ENCODE measurements around the gene KRTAP5-10. TPM values are rescaled to one million over a fixed set of nuclear protein-coding genes. Genes with fewer than 3 reads are reported as not detected.
"Not testable (repeated sequence)": the region's sequence is repeated elsewhere in the genome, so short reads cannot be mapped to it uniquely, and the experiment has no call there.

KRTAP5-10 gene
- total and polyA plus RNA-seq, 7 experiments from 2014 or later: not detected

- H3K27me3 ChIP-seq (ENCODE audit: control insufficient read depth in 2 of 2, insufficient read depth in 2 of 2, low read length in 2 of 2): no peaks in the 10 kb centered on the region
- DNase-seq (no peak), ATAC-seq (no peak)
- Mint-ChIP-seq H3K36me3 (peaks cover 0 to 5% (median 3%) of the 10 kb centered on the region in 5 donors), H3K4me1 (no peaks in the 10 kb centered on the region), H3K27me3 (peaks cover 0 to 17% (median 11%) of the 10 kb centered on the region in 5 donors), H3K9me3 (peaks cover 0 to 3% (median 0%) of the 10 kb centered on the region in 11 donors), H3K4me3 (no peak overlapping the region), H3K27ac (no peak overlapping the region)
- no peaks in the 10 kb centered on the region for H3K4me1 ChIP-seq (ENCODE audit: control insufficient read depth in 2 of 2, insufficient read depth in 2 of 2, low read length in 2 of 2)
- H3K36me3 ChIP-seq (ENCODE audit: control insufficient read depth in 2 of 3, insufficient read depth in 3 of 3, low read length in 3 of 3): no peaks in the 10 kb centered on the region
- H3K27ac ChIP-seq (ENCODE audit: low read depth, low read length): no peak overlapping the region
- ChIA-PET POLR2A (no interaction called here), CTCF (no interaction called here)
- intact Hi-C loops (cut with micrococcal nuclease): no loop called here
- no peaks in the 10 kb centered on the region for H3K9me3 ChIP-seq (ENCODE audit: control insufficient read depth in 2 of 3, low read length in 3 of 3)
- no peak overlapping the region for H3K4me3 ChIP-seq (ENCODE audit: low read length)
Observed at GRCh38 chr11:71527576-71528210, 37.7 kb upstream of the KRTAP5-10 start.

GRCh38 chr11:71530602-71531001, 34.8 kb upstream of the KRTAP5-10 start:
- Mint-ChIP-seq H3K4me3 (no peak overlapping the region), H3K36me3 (no peaks in the 10 kb centered on the region), H3K27ac (no peak overlapping the region), H3K27me3 (peaks cover 0 to 17% (median 11%) of the 10 kb centered on the region in 5 donors), H3K4me1 (no peaks in the 10 kb centered on the region), H3K9me3 (no peaks in the 10 kb centered on the region)
- no peaks in the 10 kb centered on the region for H3K4me1 ChIP-seq (ENCODE audit: control insufficient read depth in 2 of 2, insufficient read depth in 2 of 2, low read length in 2 of 2)
- H3K36me3 ChIP-seq (ENCODE audit: control insufficient read depth in 2 of 3, insufficient read depth in 3 of 3, low read length in 3 of 3): no peaks in the 10 kb centered on the region
- H3K4me3 ChIP-seq (ENCODE audit: low read length): no peak overlapping the region
- DNase-seq: no peak
- POLR2A ChIA-PET: no interaction called here
- intact Hi-C loops (cut with micrococcal nuclease): no loop called here
- CTCF ChIA-PET: no interaction called here
- no peak for ATAC-seq
- H3K27ac ChIP-seq (ENCODE audit: low read depth, low read length): no peak overlapping the region
- no peaks in the 10 kb centered on the region for H3K27me3 ChIP-seq (ENCODE audit: control insufficient read depth in 2 of 2, insufficient read depth in 2 of 2, low read length in 2 of 2)
- no peaks in the 10 kb centered on the region for H3K9me3 ChIP-seq (ENCODE audit: control insufficient read depth in 2 of 3, low read length in 3 of 3)

- peak overlapping the region in 1 of 9 donors; percentile 62 for H3K27ac Mint-ChIP-seq
- Histone ChIP-seq H3K4me1 (ENCODE audit: control insufficient read depth in 2 of 2, insufficient read depth in 2 of 2, low read length in 2 of 2) (no peaks in the 10 kb centered on the region), H3K27me3 (ENCODE audit: control insufficient read depth in 2 of 2, insufficient read depth in 2 of 2, low read length in 2 of 2) (no peaks in the 10 kb centered on the region), H3K36me3 (ENCODE audit: control insufficient read depth in 2 of 3, insufficient read depth in 3 of 3, low read length in 3 of 3) (no peaks in the 10 kb centered on the region), H3K4me3 (ENCODE audit: low read length) (no peak overlapping the region), H3K27ac (ENCODE audit: low read depth, low read length) (no peak overlapping the region), H3K9me3 (ENCODE audit: control insufficient read depth in 2 of 3, low read length in 3 of 3) (no peaks in the 10 kb centered on the region)
- POLR2A ChIA-PET: no interaction called here
- CTCF ChIA-PET: no interaction called here
- intact Hi-C loops (cut with micrococcal nuclease): no loop called here
- no peak overlapping the region for H3K4me3 Mint-ChIP-seq
- H3K36me3 Mint-ChIP-seq: no peaks in the 10 kb centered on the region
- H3K9me3 Mint-ChIP-seq: peaks cover 0 to 2% (median 0%) of the 10 kb centered on the region in 11 donors
- DNase-seq: no peak
- peaks cover 0 to 18% (median 5%) of the 10 kb centered on the region in 5 donors for H3K27me3 Mint-ChIP-seq
- H3K4me1 Mint-ChIP-seq: no peaks in the 10 kb centered on the region
- no peak for ATAC-seq
Observed at GRCh38 chr11:71532036-71532610, 33.2 kb upstream of the KRTAP5-10 start.

- DNase-seq; H3K36me3 Mint-ChIP-seq; H3K9me3 ChIP-seq (ENCODE audit: control insufficient read depth in 2 of 3, low read length in 3 of 3); CTCF ChIA-PET; H3K27ac Mint-ChIP-seq; H3K27me3 ChIP-seq (ENCODE audit: control insufficient read depth in 2 of 2, insufficient read depth in 2 of 2, low read length in 2 of 2); H3K4me3 ChIP-seq (ENCODE audit: low read length); ATAC-seq; POLR2A ChIA-PET; H3K36me3 ChIP-seq (ENCODE audit: control insufficient read depth in 2 of 3, insufficient read depth in 3 of 3, low read length in 3 of 3); H3K27ac ChIP-seq (ENCODE audit: low read depth, low read length); H3K27me3 Mint-ChIP-seq; H3K4me1 ChIP-seq (ENCODE audit: control insufficient read depth in 2 of 2, insufficient read depth in 2 of 2, low read length in 2 of 2); H3K4me3 Mint-ChIP-seq; H3K9me3 Mint-ChIP-seq; H3K4me1 Mint-ChIP-seq; intact Hi-C loops (cut with micrococcal nuclease): not testable (repeated sequence)
Observed at GRCh38 chr11:71534711-71535608, 30.4 kb upstream of the KRTAP5-10 start.

GRCh38 chr11:71535825-71536224, 29.5 kb upstream of the KRTAP5-10 start:
- intact Hi-C loops (cut with micrococcal nuclease): no loop called here
- POLR2A ChIA-PET: no interaction called here
- H3K27me3 Mint-ChIP-seq: peaks cover 0 to 7% (median 6%) of the 10 kb centered on the region in 5 donors

GRCh38 chr11:71537537-71537936, 27.8 kb upstream of the KRTAP5-10 start:
- Histone ChIP-seq H3K27me3 (ENCODE audit: control insufficient read depth in 2 of 2, insufficient read depth in 2 of 2, low read length in 2 of 2) (no peaks in the 10 kb centered on the region), H3K27ac (ENCODE audit: low read depth, low read length) (no peak overlapping the region), H3K9me3 (ENCODE audit: control insufficient read depth in 2 of 3, low read length in 3 of 3) (no peaks in the 10 kb centered on the region), H3K36me3 (ENCODE audit: control insufficient read depth in 2 of 3, insufficient read depth in 3 of 3, low read length in 3 of 3) (no peaks in the 10 kb centered on the region), H3K4me1 (ENCODE audit: control insufficient read depth in 2 of 2, insufficient read depth in 2 of 2, low read length in 2 of 2) (no peaks in the 10 kb centered on the region), H3K4me3 (ENCODE audit: low read length) (no peak overlapping the region)
- intact Hi-C loops (cut with micrococcal nuclease): no loop called here
- no peak overlapping the region for H3K27ac Mint-ChIP-seq
- ATAC-seq (no peak), DNase-seq (no peak)
- H3K4me1 Mint-ChIP-seq: no peaks in the 10 kb centered on the region
- H3K36me3 Mint-ChIP-seq: peaks cover 0 to 8% (median 5%) of the 10 kb centered on the region in 5 donors
- ChIA-PET POLR2A (no interaction called here), CTCF (no interaction called here)
- H3K27me3 Mint-ChIP-seq: peaks cover 0 to 14% (median 7%) of the 10 kb centered on the region in 5 donors
- H3K9me3 Mint-ChIP-seq: peaks cover 0 to 12% (median 7%) of the 10 kb centered on the region in 11 donors
- H3K4me3 Mint-ChIP-seq: no peak overlapping the region

More at GRCh38 chr11:71535825-71536224, 29.5 kb upstream of the KRTAP5-10 start:
- Histone ChIP-seq H3K36me3 (ENCODE audit: control insufficient read depth in 2 of 3, insufficient read depth in 3 of 3, low read length in 3 of 3) (no peaks in the 10 kb centered on the region), H3K9me3 (ENCODE audit: control insufficient read depth in 2 of 3, low read length in 3 of 3) (no peaks in the 10 kb centered on the region), H3K4me3 (ENCODE audit: low read length) (no peak overlapping the region), H3K27ac (ENCODE audit: low read depth, low read length) (no peak overlapping the region), H3K27me3 (ENCODE audit: control insufficient read depth in 2 of 2, insufficient read depth in 2 of 2, low read length in 2 of 2) (no peaks in the 10 kb centered on the region), H3K4me1 (ENCODE audit: control insufficient read depth in 2 of 2, insufficient read depth in 2 of 2, low read length in 2 of 2) (no peaks in the 10 kb centered on the region)
- Mint-ChIP-seq H3K36me3 (peaks cover 0 to 4% (median 0%) of the 10 kb centered on the region in 5 donors), H3K4me1 (no peaks in the 10 kb centered on the region), H3K27ac (no peak overlapping the region), H3K4me3 (no peak overlapping the region), H3K9me3 (peaks cover 0 to 5% (median 3%) of the 10 kb centered on the region in 11 donors)
- ATAC-seq (no peak), DNase-seq (no peak)
- CTCF ChIA-PET: no interaction called here

Measured in naive thymus-derived CD4-positive, alpha-beta T cell (primary cell).